ENCODE results near the gene XCR1. TPM values are rescaled to one million over a fixed set of nuclear protein-coding genes. Genes with fewer than 3 reads are reported as not detected.

Gene XCR1
- total and polyA plus RNA-seq, 2 of the 8 experiments (the other 6 are each of a cell fraction or from before 2014, with no cell fraction given) = 0.53 TPM; not detected in 1

GRCh38 chr3:45978006-45978761 is 49.1 kb downstream of the XCR1 start:
- ChIA-PET POLR2A (ENCODE audit: partially characterized antibody) (no interaction called here), CTCF (ENCODE audit: partially characterized antibody) (no interaction called here)
- Histone ChIP-seq H3K4me2 (ENCODE audit: insufficient read depth in 1 of 2, low read depth in 2 of 2, low read length in 2 of 2) (no peak overlapping the region), H3K4me3 (ENCODE audit: extremely low read depth in 1 of 4, insufficient read depth in 2 of 4, low read depth in 3 of 4, low read length in 4 of 4) (no peak overlapping the region), H3K18ac (ENCODE audit: extremely low read depth, low read length) (no peak overlapping the region), H3K56ac (replicated peaks; ENCODE audit: insufficient read length, low read depth, low read length) (no peak overlapping the region), H4K20me1 (replicated peaks in 1 of 2; ENCODE audit: control insufficient read depth in 1 of 2, insufficient read depth in 2 of 2, low read length in 2 of 2) (peaks cover 0 to 1% of the 10 kb centered on the region in 2 experiments), H3K27ac (ENCODE audit: low read depth, low read length) (no peak overlapping the region), H3K4ac (replicated peaks; ENCODE audit: insufficient read length, low read depth, low read length) (no peak overlapping the region), H3K4me1 (replicated peaks in 1 of 4; ENCODE audit: control insufficient read depth in 3 of 4, insufficient read depth in 4 of 4, low read length in 3 of 4) (no peaks in the 10 kb centered on the region), H2BK20ac (ENCODE audit: low read length) (no peak overlapping the region), H3K14ac (ENCODE audit: insufficient read length) (no peak overlapping the region), H3K9me3 (ENCODE audit: insufficient read depth in 2 of 2, low read depth in 1 of 2, low read length in 1 of 2) (no peaks in the 10 kb centered on the region), H2AFZ (ENCODE audit: low read length) (no peak overlapping the region), H3K9ac (replicated peaks in 1 of 4; ENCODE audit: extremely low read depth in 1 of 4, low read depth in 3 of 4, low read length in 3 of 4) (no peak overlapping the region), H3K36me3 (ENCODE audit: control insufficient read depth in 2 of 4, insufficient read depth in 4 of 4, low read length in 3 of 4) (peaks cover 11 to 64% (median 49%) of the 10 kb centered on the region in 4 experiments), H2BK120ac (replicated peaks; ENCODE audit: low read depth, low read length) (no peak overlapping the region), H4K91ac (replicated peaks; ENCODE audit: insufficient read length, low read length) (no peak overlapping the region), H2BK5ac (ENCODE audit: low read depth, low read length) (no peak overlapping the region), H4K8ac (ENCODE audit: extremely low read depth, insufficient read depth, low read length) (no peak overlapping the region), H2BK12ac (ENCODE audit: low read depth, low read length) (no peak overlapping the region), H3K79me2 (ENCODE audit: control insufficient read depth in 1 of 2, insufficient read depth in 2 of 2, low read length in 2 of 2) (no peaks in the 10 kb centered on the region), H3K79me1 (ENCODE audit: low read depth, low read length) (no peaks in the 10 kb centered on the region), H3K23me2 (ENCODE audit: low read depth, low read length) (no peaks in the 10 kb centered on the region), H3K23ac (ENCODE audit: insufficient read length) (no peak overlapping the region), H3K27me3 (replicated peaks in 1 of 4; ENCODE audit: control insufficient read depth in 3 of 4, extremely low read depth in 1 of 4, insufficient read depth in 3 of 4, low read length in 3 of 4) (no peaks in the 10 kb centered on the region), H2AK5ac (ENCODE audit: low read depth, low read length) (no peak overlapping the region), H4K5ac (ENCODE audit: insufficient read length, low read depth, low read length) (no peak overlapping the region), H2BK15ac (ENCODE audit: low read length) (no peak overlapping the region)
- no peak for FAIRE-seq
- no peak for DNase-seq (ENCODE audit: low read depth in 1 of 2, low spot score in 2 of 2)
- WGBS, 2 experiments (ENCODE audit: extremely low coverage in 1 of 2, insufficient coverage in 1 of 2, insufficient read length in 1 of 2, insufficient replicate concordance in 2 of 2, low coverage in 1 of 2, low lambda C conversion rate in 2 of 2, missing lambda C conversion rate in 1 of 2) = 90% methylated on average over 5 of the region's 5 CpGs; no CpG with 5 or more reads in 1 of the 2 experiments
- TF ChIP-seq CBX5 (IDR thresholded peaks at IDR 0.05; ENCODE audit: low read depth, low read length) (no peak), RXRA (IDR thresholded peaks at IDR 0.05; ENCODE audit: insufficient read depth, low read depth, low read length) (no peak), ASH2L (IDR thresholded peaks at IDR 0.05; ENCODE audit: low read length) (no peak), SRF (IDR thresholded peaks at IDR 0.05; ENCODE audit: low read depth, low read length) (no peak), SIX5 (IDR thresholded peaks at IDR 0.05; ENCODE audit: low read depth, low read length) (no peak)

Measured in H1 (cell line).